HG02588 (cell line): ENCODE measurements around the gene AHRR.
"Not testable (repeated sequence)": the region's sequence is repeated elsewhere in the genome, so short reads cannot be mapped to it uniquely, and the experiment has no call there.

Experiments
- ATAC-seq: cut with Tn5 transposase; IDR thresholded peaks from one replicate; pipeline ENCODE4 v1.9.1; 2021; ENCODE audit warnings: mild to moderate bottlenecking, moderate library complexity; ENCODE audit not compliant: unreplicated experiment

Gene AHRR

DNA sequence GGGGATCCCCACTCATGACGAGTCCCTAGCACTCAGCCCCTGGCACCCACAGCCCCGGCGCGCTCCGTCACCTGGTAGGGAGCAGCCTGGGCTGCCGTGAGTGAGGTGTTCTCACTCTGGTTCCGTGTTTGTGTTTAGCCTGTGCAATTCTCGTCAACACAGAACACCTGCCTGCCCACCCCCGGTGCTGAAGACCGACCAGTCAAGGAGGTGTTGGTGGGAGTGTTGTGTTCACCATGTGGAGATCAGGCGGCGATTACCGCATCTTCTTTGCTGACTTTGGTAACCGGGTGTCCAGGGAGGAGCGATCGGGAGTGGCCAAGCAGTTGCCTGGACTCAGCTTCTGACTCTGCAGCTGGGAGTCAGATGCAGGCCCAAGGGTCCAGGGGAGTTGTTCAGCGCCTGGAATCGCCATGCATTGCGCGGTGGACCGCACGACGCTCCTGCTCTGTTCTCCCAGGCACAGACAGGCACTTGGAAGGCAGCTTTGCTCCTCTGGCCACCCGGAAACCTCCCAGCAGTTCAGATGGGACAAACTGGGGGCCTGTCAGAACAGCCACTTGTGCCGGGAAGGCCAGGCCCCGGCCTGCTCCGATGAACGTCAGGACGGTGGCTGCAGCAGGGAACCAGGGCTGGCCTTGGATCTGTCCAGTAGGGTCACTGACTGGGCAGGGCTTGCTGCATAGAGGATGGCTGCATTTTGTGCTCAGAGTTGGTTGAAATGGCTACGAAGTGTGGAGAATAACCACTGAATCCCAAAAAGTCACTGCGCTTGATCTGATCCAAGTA lies 149.6 kb downstream of the AHRR start:
- ATAC-seq: no peak

DNA sequence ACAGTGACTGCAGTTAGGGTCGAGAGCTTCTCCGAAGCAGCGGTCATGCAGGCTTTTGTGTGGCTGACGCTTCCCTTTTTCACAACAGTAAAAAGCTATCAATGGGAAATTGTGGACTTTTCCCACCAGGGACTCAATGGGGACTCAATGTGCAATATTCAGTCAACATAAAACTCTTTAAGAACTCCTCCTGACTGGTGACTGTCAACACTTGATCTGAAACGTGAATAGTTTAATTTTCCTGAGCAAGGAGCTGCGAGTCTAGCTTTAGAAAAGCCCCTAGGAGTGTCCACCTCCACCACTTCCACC lies 150.2 kb downstream of the AHRR start:
- ATAC-seq: no peak

DNA sequence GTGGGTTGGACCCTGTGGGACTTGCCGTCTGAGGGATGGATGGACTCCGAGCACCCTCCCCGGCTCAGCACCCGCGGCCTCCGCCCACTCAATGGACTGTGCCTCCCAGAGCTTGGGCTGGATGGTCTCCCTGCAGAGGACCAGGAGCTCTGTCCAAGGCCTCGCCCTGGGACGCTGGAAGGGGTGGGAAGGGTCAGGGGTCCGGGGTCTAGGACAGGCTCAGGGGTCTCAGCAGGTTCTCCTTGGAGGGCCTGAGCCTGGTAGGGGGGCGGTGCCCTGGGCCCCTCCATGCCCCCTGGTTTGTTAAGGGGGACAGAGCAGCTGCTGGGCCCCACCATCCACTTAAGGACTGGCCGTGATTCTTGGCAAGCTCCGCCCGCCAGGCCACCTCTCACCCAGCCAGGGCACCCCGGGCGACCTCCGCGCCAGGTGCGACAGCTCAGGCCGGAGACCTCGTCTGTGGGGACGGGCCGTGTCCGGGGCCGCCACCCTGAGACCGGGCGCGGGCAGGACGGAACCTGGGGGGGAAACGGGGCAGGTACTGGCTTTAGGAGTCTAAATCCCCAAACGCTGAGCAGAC lies 150.7 kb downstream of the AHRR start:
- peak; percentile 9 for ATAC-seq

DNA sequence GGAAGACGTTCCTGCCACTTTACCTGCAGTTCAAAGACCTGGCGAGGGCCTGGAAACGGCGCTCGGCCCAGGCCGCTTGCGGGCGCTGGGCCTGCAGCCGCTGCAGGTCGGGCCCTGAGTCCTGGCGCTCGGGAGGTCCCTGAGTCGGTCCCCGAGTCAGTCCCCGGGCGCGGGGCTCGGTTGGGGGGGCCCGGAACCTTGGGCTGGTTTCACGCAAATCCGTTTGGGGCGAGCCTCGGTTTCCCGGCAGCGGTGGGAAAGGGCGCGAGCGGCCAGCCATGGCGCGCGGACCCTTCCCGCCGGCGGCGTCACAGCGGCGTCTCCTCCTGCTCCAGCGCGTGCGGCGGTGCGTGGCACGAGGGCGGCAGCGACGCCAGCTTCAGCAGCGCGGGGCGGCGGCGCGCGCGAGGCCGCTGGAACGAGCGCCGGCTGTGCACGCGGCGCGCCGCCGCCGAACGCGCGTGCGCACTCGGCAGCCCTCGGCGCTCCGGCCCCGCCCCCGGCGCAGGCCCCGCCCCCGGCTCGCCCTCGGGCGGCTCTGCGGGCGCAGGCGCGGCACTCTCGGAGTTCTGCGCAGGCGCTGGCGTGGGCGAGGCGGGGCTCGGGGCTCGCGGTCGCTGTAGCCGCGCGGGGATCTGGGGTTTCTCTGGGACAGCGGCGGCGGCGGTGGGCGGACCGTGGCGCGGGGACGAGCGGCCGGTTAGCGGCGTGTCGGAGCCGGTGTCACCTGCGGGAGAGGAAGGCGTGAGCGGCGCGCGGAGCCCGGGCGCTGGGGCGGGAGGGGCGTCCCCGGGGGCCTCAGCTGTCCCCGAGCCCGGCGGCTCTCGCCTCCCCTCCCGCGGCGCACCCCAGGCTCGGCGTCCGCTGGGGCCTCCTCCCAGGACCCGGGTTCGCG lies 151.4 kb downstream of the AHRR start:
- ATAC-seq: peak; percentile 69

DNA sequence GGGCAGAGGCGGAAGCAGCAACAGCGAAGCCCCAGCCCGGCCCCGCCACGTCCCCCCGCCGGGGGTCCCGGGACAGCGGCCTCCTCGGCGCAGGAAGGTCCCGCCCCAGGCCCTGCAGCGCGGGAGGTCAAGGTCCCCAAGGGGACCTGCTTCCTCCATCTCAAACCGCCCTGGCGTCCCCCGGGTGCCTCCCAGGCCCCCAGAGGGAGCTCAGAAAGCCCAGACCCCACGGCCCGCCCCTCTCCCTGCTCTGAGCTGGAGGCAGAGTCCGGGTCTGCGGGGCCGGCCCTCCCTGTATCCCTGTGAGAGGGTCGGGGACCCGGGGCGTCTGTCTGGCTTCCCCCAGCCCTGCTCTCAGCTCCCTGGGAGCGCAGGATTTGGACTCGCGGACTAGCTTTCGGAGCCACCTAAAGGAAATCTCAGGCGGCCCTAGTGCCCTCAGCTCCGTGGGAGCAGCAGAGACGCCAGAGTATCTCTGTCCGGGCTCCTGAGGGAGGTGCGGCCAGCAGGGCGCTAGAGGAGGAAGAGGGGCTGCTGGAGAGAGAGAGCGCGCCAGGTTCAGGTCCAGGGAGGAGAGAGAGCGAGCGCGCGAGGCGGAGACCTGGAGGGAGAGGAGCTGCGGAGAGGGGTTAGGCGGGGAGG lies 152.2 kb downstream of the AHRR start:
- peak; percentile 26 for ATAC-seq

DNA sequence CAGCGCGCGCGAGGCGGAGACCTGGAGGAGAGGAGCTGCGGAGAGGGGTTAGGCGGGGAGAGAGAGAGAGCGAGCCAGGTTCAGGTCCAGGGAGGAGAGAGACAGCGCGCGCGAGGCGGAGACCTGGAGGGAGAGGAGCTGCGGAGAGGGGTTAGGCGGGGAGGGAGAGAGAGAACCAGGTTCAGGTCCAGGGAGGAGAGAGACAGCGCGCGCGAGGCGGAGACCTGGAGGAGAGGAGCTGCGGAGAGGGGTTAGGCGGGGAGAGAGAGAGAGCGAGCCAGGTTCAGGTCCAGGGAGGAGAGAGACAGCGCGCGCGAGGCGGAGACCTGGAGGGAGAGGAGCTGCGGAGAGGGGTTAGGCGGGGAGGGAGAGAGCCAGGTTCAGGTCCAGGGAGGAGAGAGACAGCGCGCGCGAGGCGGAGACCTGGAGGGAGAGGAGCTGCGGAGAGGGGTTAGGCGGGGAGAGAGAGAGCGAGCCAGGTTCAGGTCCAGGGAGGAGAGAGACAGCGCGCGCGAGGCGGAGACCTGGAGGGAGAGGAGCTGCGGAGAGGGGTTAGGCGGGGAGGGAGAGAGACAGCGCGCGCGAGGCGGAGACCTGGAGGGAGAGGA lies 152.8 kb downstream of the AHRR start:
- not testable (repeated sequence) for ATAC-seq

DNA sequence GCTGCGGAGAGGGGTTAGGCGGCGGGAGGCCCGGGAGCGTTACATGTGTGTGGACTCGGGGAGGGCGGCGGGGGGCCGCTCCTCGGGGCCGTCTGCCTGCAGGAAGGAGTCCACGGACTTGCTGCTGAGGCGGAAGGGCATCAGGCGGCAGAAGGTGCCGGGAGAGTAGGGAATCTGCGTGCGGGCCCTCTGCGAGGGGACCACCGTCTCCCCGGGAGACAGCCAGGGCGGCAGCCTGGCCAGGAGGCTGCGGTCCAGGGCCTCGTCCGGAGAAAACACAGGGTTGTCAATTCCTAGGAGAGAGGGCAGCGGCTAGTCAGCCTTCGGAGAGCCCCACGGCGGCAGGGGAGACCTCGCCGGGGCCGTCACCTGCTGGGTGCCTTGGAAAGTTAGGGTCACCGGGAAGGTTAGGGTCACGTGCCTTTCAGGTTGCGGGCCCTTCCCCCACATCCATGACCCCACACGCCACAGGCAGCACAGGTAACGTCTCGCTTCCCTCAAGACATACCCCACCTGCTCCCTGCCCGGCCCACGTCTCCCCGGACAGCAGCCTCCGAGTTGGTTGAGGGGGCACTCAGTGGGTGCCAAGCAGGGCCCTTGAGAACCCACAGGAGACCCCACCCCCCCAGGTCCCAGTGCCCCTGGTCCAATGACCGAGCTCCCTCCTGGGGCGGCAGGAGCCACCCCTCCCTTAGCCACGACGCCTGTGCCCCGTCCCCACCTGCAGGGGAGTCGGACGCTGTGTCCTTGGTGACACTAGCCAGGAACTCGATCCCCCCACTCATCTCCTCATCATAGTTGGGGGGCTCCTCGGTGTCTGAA lies 153.5 kb downstream of the AHRR start:
- ATAC-seq: no peak

DNA sequence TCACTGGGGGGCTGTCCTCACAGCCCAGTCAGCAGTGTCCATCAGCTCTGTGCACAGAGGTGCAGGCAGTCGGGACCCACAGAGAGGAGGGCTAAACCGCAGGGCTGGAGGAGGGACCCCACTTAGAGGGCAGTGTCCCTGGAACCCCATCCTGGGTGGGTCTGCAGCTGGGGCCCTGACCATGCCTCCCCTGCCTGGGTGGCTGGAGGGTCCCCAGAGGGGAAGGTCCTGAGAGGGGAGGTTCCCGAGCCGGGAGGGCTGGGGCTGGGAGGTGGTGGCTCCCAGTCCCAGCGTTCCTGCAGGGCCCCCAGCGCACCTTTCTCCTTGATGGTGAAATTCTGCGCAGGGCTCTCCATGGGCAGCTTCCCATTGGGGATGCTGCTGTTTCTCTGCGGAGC lies 154.2 kb downstream of the AHRR start:
- no peak for ATAC-seq

DNA sequence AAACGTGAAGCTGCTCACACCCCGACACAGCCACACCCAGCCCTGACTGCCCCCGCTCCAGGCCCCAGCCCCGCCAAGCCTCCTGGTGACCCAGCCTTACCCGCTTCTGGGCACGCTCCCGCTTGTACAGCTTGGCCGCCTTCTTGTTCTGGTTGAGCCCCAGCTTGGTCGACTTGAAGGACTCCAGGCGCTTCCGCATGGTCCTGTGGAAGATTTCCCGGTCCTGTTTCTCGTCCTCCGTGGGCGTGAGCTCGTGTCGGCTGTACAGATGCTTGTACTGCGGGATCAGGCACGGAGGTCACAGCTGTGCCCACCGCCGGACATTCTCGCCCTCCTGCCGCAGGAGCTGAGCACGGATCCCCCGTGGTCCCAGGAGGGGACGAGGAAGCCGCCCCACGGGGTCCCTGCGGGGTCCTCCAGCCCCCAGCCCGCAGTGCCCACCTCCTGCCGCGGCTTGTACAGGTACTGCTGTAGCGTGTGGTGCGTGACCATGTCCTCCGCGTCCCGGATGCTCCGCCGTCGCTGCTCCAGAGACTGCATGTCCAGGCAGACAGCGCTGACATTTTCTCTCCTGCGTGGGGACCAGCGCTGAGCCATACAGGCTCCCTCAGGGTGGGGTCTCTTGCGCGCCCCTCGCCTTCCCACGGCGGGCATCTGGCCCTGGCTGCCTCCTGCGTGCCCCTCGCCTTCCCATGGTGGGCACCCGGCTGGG lies 154.7 kb downstream of the AHRR start:
- no peak for ATAC-seq

DNA sequence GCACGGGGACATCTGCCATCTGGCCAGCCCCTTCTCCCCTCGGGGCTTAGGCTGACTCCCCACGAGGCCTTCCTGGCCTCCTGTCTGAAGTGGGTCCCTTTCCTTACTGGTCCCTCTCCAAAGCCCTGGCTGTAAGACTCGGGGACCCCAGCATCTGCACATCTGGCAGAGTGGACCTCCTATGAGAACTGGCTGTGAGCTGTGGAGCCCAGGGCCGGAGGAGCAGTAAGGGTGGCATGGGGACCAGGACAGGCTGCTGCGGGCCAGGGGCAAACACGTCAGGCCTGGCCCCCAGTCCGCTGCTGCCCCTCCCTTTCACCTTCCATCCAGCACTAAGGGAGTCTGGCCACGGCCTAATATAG lies 155.3 kb downstream of the AHRR start:
- ATAC-seq: no peak

DNA sequence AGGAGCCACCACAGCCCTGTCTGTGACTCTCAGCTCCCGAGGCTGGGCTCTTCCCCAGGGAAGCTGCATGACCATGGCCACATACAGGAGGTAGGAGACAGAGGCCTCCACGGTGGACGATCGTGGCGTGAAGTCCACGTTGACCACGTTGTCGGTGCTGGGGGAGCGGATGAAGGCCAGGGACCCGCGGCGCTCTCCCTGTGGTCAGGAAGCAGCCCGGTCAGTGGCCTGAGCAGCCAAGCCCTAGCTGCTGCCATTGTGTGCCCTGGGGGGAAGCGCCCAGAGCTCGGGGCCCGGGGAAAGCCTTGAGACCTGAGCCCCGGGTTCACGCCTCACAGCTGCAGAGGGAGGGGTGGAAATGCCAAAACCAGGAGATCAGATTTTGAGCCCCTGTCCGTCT lies 155.7 kb downstream of the AHRR start:
- no peak for ATAC-seq

DNA sequence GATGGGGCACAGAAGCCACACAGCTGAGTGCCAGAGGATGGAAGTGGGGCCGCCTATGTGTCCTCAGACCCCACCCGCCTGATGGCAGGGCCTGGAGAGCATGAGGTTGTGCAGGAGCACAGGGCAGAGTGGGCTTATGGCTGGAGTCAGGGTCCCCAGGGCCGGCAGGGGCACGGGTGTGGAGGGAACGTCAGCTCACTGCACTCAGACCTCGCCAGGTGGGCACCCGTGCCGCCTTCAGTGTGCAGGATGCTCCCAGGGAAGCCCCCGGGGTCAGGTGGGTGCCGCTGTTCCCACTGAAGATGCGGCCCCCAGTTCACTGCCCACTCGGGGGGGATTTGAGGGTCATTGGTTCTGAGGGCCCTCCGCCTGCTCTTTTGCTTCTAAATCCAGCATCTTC lies 156.4 kb downstream of the AHRR start:
- ATAC-seq: no peak

DNA sequence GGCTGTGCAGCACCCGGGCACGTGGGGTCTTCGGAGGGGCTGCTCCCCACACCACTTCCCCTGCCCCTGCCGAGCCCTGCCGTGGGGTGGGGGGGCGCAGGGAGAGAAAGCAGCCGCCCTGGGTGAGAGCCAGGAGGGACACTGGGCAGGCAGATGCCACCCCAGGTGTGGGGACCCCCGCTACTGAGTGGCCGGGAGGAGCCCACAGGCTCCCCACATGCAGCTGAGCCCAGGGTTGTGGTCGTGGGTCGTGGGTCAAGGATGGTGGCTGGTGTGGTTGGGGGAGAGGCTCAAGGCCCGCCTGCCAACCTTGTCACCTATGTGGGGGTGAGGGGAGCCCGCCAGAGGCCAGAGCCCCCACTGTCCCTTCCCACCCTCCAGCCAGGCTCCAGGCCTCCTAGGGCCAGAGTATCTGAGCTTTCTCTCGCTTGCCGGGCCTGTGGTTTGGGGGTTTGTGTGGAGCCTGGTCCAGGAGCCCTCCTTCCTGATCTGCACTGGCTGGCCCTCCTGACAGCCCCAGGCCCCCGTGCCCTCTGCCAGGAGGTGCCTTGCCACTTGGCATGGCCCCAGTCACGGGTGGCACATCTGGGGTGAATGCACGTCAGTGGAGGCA lies 157.0 kb downstream of the AHRR start:
- no peak for ATAC-seq

DNA sequence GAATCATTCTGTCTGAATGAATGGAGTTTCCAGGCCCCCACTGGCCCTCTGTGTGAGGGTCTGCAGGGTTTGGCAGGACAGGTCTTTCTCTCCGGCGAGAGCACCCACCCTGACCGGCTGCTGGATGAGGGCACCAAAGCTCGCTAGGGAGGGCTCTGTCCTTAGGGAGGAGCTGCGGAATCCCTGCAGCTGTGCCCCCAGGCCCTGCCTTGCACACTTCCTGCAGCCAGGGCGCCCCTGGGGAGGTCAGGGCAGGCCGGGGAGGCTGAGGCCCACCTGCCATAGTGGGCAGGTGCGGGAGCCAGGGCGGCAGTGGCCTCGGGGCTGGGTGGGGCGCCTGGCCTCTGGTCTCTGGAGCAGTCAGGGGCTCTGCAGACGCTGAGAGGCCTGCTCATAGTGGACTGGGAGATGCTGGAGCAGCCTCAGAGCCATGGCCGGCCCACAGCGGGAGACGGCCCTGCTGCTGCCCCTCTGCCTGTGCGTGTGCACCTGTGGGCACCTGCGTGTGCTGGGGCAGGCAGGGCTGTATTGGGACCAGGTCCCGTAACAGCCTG lies 157.5 kb downstream of the AHRR start:
- ATAC-seq: no peak

DNA sequence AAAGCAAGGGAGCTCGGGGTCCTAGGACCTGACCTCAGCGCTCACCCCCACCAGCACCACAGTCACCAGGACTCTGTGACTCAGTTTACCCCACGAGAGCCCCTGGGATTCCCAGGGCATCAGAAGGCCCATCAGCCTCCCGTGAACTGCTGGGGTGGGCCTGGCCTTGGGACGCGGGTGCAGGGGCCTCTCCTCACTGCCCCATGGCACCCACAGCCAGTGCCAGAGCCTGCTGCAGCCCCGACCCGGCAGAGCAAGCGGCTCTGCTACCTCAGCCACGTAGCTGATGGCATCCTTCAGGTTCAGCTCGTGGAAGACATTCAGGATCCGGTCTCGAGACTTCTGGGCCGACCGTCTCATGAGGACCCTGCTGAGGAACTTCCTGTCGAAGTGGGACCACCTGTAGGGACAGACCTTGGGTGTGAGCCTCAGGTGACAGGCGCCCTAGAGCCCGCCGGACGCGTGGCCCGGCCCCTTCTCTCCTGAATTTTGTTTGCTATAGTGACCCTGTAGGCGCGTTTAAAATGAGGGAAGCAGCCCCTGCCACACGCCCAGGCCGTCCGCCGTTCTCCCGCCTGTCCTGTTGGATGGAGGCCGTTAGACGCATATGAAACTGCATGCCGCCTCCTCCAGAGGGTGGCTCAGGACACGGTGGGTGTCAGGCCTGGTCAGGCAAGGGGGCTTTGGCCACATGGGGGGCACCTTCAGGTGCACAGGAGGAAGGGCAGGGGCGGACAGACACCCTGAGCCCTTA lies 158.2 kb downstream of the AHRR start:
- ATAC-seq: no peak

DNA sequence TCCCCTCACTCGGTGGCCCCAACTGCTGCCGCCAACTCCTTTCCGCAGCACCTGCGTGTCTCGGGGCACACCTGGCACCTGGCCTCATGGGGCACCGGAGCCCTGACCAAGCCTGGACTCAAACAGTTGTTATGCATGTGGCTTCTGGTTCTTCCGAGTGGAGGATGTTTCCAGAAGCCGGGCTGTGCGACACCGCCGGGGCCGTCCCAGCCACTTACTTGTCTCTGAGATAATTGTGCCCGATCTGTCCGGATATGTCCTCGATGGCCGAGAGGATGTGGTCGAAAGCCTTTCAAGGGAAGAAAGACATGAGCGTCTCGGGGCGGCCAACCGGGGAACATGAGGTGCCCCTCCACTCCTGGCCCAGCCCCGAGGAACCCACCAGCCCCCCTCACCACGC lies 159.8 kb downstream of the AHRR start:
- ATAC-seq: no peak

DNA sequence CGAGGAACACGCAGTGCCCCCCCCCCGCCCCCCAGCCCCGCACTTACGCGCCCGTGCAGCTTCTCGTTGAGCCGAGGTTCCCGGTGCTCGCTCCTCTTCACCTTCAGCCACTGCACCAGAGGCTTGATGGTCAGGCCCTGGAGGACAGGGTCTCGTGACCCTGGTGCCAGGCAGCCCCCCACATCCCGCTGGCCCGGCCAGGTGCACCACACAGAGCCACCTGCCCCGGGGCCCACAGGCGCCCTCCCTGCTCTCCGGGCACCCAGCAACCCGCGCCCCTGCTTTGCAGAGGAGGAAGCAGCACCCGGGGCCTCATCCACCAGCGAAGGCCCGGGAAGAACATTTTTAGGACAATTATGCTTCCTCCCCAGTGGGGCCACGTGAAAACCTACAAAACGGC lies 160.5 kb downstream of the AHRR start:
- ATAC-seq: no peak

DNA sequence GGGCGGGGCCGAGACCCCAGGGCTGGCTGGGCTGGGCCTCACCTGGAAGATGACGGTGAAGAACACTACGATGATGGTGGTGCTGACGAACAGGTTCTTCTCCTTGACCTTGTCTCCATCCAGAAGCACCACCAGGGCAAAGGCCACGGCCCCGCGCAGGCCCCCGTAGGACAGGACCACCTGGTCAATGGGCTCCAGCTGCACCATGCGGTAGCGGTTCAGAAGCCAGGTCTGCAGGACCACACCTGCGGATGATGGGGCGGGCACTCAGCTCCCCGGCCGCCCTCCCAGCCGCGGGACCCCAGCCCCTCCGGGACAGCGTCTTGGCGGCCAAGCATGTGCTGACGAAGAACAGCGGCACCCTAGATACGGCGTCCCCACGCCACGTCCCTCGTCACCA lies 161.0 kb downstream of the AHRR start:
- no peak for ATAC-seq
